ENCODE results near the gene PLXNA4. TPM values are rescaled to one million over a fixed set of nuclear protein-coding genes. Genes with fewer than 3 reads are reported as not detected.
A peak's percentile ranks its signal among the peaks of the same experiment; 100 is the strongest.

PLXNA4 gene
- total RNA-seq, 1 donor from 2014 or later, result 3.3 TPM

DNA sequence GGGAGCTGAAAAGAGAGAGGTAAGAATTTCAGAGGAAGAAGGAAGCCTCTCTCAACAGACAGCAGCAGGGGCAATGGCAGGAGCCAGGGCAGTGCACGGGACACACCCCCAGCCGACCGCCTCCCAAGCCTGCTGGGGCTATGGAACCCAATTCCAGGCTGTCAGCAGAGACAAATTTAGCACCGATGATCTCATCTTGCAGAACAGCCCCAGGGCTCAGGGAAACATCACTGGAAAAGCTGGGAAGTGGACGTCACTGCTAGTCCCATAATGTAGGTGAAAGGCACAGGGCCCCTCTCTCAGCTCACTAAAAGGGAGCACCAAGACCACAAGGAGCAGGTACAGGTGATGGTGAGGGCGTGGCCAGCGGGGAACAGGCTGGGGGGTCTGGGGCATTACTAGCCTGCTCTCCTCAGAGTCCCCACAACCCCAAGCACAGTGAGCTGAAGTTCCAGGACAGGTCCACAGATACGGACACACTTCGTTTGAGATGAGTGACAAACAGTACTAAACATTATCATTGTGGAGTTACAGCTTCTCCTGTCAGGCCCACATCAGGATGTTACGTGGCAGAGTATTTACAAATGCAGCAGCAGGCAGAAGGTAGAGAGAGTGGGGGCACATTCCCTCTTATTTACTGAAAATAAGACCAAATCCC is 103.7 kb downstream of the PLXNA4 start:
- no peak overlapping the region for H3K9ac ChIP-seq (ENCODE audit: low read length)
- Mint-ChIP-seq H3K4me1 (ENCODE audit: low read depth, unreplicated experiment) (peaks cover 19% of the 10 kb centered on the region), H3K4me3 (ENCODE audit: unreplicated experiment) (no peak overlapping the region), H3K9me3 (ENCODE audit: unreplicated experiment) (no peaks in the 10 kb centered on the region), H3K36me3 (ENCODE audit: low read depth, unreplicated experiment) (no peaks in the 10 kb centered on the region), H3K27me3 (ENCODE audit: low read depth, unreplicated experiment) (peaks cover 26% of the 10 kb centered on the region), H3K27ac (ENCODE audit: unreplicated experiment) (no peak overlapping the region)
- peak overlapping the region; percentile 23 for H3K4me2 ChIP-seq (ENCODE audit: low read length)
- no peak overlapping the region for H2AFZ ChIP-seq (ENCODE audit: low read depth, low read length)
- no peak overlapping the region for H3K27ac ChIP-seq (ENCODE audit: low read depth, low read length)
- no peaks in the 10 kb centered on the region for H4K20me1 ChIP-seq (ENCODE audit: insufficient read depth, low read length)
- H3K4me1 ChIP-seq (ENCODE audit: insufficient read depth, low read length), result peaks cover 8% of the 10 kb centered on the region
- no peaks in the 10 kb centered on the region for H3K27me3 ChIP-seq (ENCODE audit: insufficient read depth, low read length)
- FAIRE-seq (no peak), DNase-seq (ENCODE audit: low read depth) (peak; percentile 66)
- H3K79me2 ChIP-seq (ENCODE audit: insufficient read depth, low read length), result no peaks in the 10 kb centered on the region
- H3K4me3 ChIP-seq (ENCODE audit: insufficient read depth, low read depth, low read length), result no peak overlapping the region
- no peaks in the 10 kb centered on the region for H3K9me3 ChIP-seq (ENCODE audit: insufficient read depth, low read depth, low read length)
- no peaks in the 10 kb centered on the region for H3K36me3 ChIP-seq (ENCODE audit: insufficient read depth, low read length)
- TF ChIP-seq, protein P1, sequence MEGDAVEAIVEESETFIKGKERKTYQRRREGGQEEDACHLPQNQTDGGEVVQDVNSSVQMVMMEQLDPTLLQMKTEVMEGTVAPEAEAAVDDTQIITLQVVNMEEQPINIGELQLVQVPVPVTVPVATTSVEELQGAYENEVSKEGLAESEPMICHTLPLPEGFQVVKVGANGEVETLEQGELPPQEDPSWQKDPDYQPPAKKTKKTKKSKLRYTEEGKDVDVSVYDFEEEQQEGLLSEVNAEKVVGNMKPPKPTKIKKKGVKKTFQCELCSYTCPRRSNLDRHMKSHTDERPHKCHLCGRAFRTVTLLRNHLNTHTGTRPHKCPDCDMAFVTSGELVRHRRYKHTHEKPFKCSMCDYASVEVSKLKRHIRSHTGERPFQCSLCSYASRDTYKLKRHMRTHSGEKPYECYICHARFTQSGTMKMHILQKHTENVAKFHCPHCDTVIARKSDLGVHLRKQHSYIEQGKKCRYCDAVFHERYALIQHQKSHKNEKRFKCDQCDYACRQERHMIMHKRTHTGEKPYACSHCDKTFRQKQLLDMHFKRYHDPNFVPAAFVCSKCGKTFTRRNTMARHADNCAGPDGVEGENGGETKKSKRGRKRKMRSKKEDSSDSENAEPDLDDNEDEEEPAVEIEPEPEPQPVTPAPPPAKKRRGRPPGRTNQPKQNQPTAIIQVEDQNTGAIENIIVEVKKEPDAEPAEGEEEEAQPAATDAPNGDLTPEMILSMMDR (IDR thresholded peaks at IDR 0.05; ENCODE audit: insufficient read depth, low read depth, low read length), result no peak
- no peak for TF ChIP-seq EZH2 (IDR thresholded peaks at IDR 0.05; ENCODE audit: insufficient read depth, low read length)

DNA sequence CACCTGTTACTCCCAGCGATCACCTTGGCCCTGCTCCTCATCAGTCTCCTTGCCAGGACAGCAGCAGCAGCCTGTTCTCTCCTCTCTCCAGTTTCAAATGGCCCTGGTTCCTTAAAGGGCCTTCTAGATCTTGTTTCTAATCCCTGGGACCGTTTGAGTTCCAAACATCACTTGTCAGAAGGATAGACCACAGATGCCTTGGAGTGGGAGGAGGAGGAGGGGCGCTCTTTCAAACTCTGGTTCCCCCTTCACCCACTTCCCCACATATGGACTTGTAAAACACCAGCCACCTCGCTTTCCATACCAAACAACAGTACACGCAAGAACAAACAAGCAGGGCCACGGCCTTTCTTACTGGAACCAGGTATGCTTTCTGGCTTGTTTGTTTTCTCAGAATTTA is 104.8 kb downstream of the PLXNA4 start:
- no peaks in the 10 kb centered on the region for H3K27me3 ChIP-seq (ENCODE audit: insufficient read depth, low read length)
- H3K36me3 Mint-ChIP-seq (ENCODE audit: low read depth, unreplicated experiment), result no peaks in the 10 kb centered on the region
- H3K36me3 ChIP-seq (ENCODE audit: insufficient read depth, low read length), result no peaks in the 10 kb centered on the region
- DNase-seq (ENCODE audit: low read depth), result no peak
- no peak overlapping the region for H3K27ac Mint-ChIP-seq (ENCODE audit: unreplicated experiment)
- no peak overlapping the region for H3K4me3 ChIP-seq (ENCODE audit: insufficient read depth, low read depth, low read length)
- H3K4me1 Mint-ChIP-seq (ENCODE audit: low read depth, unreplicated experiment), result peaks cover 19% of the 10 kb centered on the region
- H3K79me2 ChIP-seq (ENCODE audit: insufficient read depth, low read length), result no peaks in the 10 kb centered on the region
- FAIRE-seq, result no peak
- no peaks in the 10 kb centered on the region for H3K9me3 ChIP-seq (ENCODE audit: insufficient read depth, low read depth, low read length)
- H3K27ac ChIP-seq (ENCODE audit: low read depth, low read length), result no peak overlapping the region
- no peak overlapping the region for H2AFZ ChIP-seq (ENCODE audit: low read depth, low read length)
- no peaks in the 10 kb centered on the region for H4K20me1 ChIP-seq (ENCODE audit: insufficient read depth, low read length)
- no peaks in the 10 kb centered on the region for H3K9me3 Mint-ChIP-seq (ENCODE audit: unreplicated experiment)
- no peak overlapping the region for H3K9ac ChIP-seq (ENCODE audit: low read length)
- H3K4me2 ChIP-seq (ENCODE audit: low read length), result no peak overlapping the region
- H3K4me3 Mint-ChIP-seq (ENCODE audit: unreplicated experiment), result no peak overlapping the region
- peaks cover 22% of the 10 kb centered on the region for H3K27me3 Mint-ChIP-seq (ENCODE audit: low read depth, unreplicated experiment)
- H3K4me1 ChIP-seq (ENCODE audit: insufficient read depth, low read length), result peaks cover 8% of the 10 kb centered on the region
- TF ChIP-seq, protein P1 (IDR thresholded peaks at IDR 0.05; ENCODE audit: insufficient read depth, low read depth, low read length), result no peak
- TF ChIP-seq EZH2 (IDR thresholded peaks at IDR 0.05; ENCODE audit: insufficient read depth, low read length), result no peak

DNA sequence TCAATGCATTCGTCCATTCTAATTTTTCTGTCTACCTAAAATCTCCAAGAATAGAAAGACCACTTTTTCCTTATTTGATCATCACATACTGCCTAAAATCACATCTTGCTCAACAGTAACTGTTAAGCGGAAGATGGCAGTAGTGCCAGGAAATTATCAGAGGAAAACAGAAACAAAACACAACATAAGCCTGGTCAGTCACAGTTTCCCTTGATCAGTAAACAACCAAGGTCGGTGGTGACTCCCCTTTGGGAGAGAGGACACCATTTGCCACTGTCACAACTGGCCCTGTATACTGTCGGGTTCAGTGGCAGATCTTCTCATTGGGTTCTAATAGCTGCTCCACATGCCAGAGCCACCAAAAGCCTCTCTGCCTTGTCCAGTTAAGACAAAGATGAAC is 106.6 kb downstream of the PLXNA4 start:
- Histone ChIP-seq H3K4me3 (ENCODE audit: insufficient read depth, low read depth, low read length) (no peak overlapping the region), H3K9ac (ENCODE audit: low read length) (no peak overlapping the region), H4K20me1 (ENCODE audit: insufficient read depth, low read length) (no peaks in the 10 kb centered on the region), H3K9me3 (ENCODE audit: insufficient read depth, low read depth, low read length) (no peaks in the 10 kb centered on the region), H3K36me3 (ENCODE audit: insufficient read depth, low read length) (no peaks in the 10 kb centered on the region), H3K4me1 (ENCODE audit: insufficient read depth, low read length) (peaks cover 13% of the 10 kb centered on the region), H2AFZ (ENCODE audit: low read depth, low read length) (no peak overlapping the region), H3K27me3 (ENCODE audit: insufficient read depth, low read length) (no peaks in the 10 kb centered on the region), H3K79me2 (ENCODE audit: insufficient read depth, low read length) (no peaks in the 10 kb centered on the region), H3K27ac (ENCODE audit: low read depth, low read length) (no peak overlapping the region), H3K4me2 (ENCODE audit: low read length) (no peak overlapping the region)
- Mint-ChIP-seq H3K4me1 (ENCODE audit: low read depth, unreplicated experiment) (peaks cover 16% of the 10 kb centered on the region), H3K27me3 (ENCODE audit: low read depth, unreplicated experiment) (peaks cover 20% of the 10 kb centered on the region), H3K27ac (ENCODE audit: unreplicated experiment) (no peak overlapping the region), H3K36me3 (ENCODE audit: low read depth, unreplicated experiment) (no peaks in the 10 kb centered on the region), H3K4me3 (ENCODE audit: unreplicated experiment) (no peak overlapping the region), H3K9me3 (ENCODE audit: unreplicated experiment) (no peaks in the 10 kb centered on the region)
- DNase-seq (ENCODE audit: low read depth) (no peak), FAIRE-seq (no peak)
- no peak for TF ChIP-seq EZH2 (IDR thresholded peaks at IDR 0.05; ENCODE audit: insufficient read depth, low read length)
- TF ChIP-seq, protein P1 (IDR thresholded peaks at IDR 0.05; ENCODE audit: insufficient read depth, low read depth, low read length), result no peak

Data from astrocyte (in vitro differentiated cells and primary cell).